ENCODE results near the gene NCOA7. TPM values are rescaled to one million over a fixed set of nuclear protein-coding genes. Genes with fewer than 3 reads are reported as not detected.

The NCOA7 gene
- total and polyA plus RNA-seq, 3 donors from 2014 or later = 7.5 to 26.7 (median 18.9) TPM

DNA sequence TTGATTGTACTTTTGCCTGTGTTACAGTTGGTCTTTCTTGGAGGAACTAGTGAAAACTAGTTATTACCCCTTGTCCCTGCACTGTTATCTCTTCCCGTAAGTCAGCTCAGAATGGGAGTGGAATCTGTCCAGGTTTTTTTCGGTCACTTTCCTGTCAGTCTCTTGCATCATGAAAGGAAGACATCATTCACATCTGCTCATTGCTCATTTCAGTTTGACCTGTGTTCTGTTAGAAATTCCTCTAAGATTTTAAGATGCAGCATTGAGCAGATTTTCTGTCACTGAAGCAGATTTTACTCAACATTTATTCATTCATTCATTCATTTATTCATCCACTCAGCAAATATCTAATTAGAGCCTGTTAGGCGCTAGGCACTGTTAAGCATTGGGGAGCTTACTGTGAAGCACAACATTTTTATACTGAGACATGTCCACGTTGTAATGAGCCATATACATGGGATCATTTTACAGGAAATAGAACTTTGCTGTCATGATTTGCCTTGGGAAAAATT lies 132.7 kb downstream of the NCOA7 start:
- no peak for DNase-seq
- Histone ChIP-seq H3K27me3 (no peaks in the 10 kb centered on the region), H3K9me3 (no peaks in the 10 kb centered on the region), H3K4me3 (no peak overlapping the region), H3K4me1 (no peaks in the 10 kb centered on the region), H3K36me3 (ENCODE audit: low read depth, missing control alignments) (no peaks in the 10 kb centered on the region), H3K27ac (no peak overlapping the region)
- intact Hi-C loops (cut with DNase I; ENCODE audit: low total_unique reads) = no loop called here
- TF ChIP-seq POLR2A (IDR thresholded peaks at IDR 0.05) (no peak), CTCF (IDR thresholded peaks at IDR 0.05) (no peak)
- WGBS, 2 donors = 52 to 69% methylated on average over 4 of the region's 4 CpGs

DNA sequence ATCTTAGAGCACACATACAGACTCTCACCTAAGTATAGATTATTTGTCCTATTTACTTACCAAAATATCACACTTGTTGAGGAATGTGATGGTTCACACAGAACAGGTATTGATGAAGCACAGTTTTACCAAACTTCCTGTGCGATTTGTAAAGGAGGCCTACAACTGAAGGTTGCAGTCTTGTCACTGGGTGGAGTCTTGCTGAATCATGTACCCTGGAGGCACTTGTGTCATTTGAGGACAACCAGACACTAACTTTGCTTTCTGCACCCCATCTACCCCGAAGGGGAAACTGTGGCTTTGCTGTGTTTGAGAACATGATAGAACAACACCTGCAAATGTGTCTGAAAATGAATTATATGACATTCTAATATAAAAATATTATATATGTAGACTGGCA lies 133.4 kb downstream of the NCOA7 start:
- no peak overlapping the region for H3K4me3 ChIP-seq
- no peaks in the 10 kb centered on the region for H3K9me3 ChIP-seq
- intact Hi-C loops (cut with DNase I; ENCODE audit: low total_unique reads) = no loop called here
- TF ChIP-seq CTCF (IDR thresholded peaks at IDR 0.05) = no peak
- H3K36me3 ChIP-seq (ENCODE audit: low read depth, missing control alignments) = no peaks in the 10 kb centered on the region
- no peaks in the 10 kb centered on the region for H3K27me3 ChIP-seq
- DNase-seq = no peak
- WGBS, 2 donors = 80 to 86% methylated on average over 2 of the region's 2 CpGs
- no peaks in the 10 kb centered on the region for H3K4me1 ChIP-seq
- H3K27ac ChIP-seq = no peak overlapping the region

GRCh38 chr6:125924697-125925358 lies 134.1 kb downstream of the NCOA7 start:
- 88 to 93% methylated on average over 2 of the region's 2 CpGs for WGBS, 2 donors
- Histone ChIP-seq H3K4me3 (no peak overlapping the region), H3K9me3 (no peaks in the 10 kb centered on the region), H3K36me3 (ENCODE audit: low read depth, missing control alignments) (no peaks in the 10 kb centered on the region), H3K27me3 (no peaks in the 10 kb centered on the region), H3K4me1 (no peaks in the 10 kb centered on the region), H3K27ac (no peak overlapping the region)
- intact Hi-C loops (cut with DNase I; ENCODE audit: low total_unique reads) = no loop called here
- TF ChIP-seq POLR2A (IDR thresholded peaks at IDR 0.05) (no peak), CTCF (IDR thresholded peaks at IDR 0.05) (no peak)
- no peak for DNase-seq

GRCh38 chr6:125926711-125927110 lies 136.0 kb downstream of the NCOA7 start:
- WGBS, 2 donors = 96 to 97% methylated on average over 3 of the region's 3 CpGs
- no peak for TF ChIP-seq POLR2A (IDR thresholded peaks at IDR 0.05)
- no peak for TF ChIP-seq CTCF (IDR thresholded peaks at IDR 0.05)
- Histone ChIP-seq H3K27me3 (no peaks in the 10 kb centered on the region), H3K27ac (no peak overlapping the region), H3K4me3 (no peak overlapping the region), H3K4me1 (no peaks in the 10 kb centered on the region), H3K36me3 (ENCODE audit: low read depth, missing control alignments) (no peaks in the 10 kb centered on the region), H3K9me3 (no peaks in the 10 kb centered on the region)
- intact Hi-C loops (cut with DNase I; ENCODE audit: low total_unique reads) = no loop called here
- no peak for DNase-seq

- DNase-seq = no peak
- Histone ChIP-seq H3K36me3 (ENCODE audit: low read depth, missing control alignments) (no peaks in the 10 kb centered on the region), H3K4me3 (no peak overlapping the region), H3K4me1 (no peaks in the 10 kb centered on the region), H3K27me3 (no peaks in the 10 kb centered on the region), H3K9me3 (no peaks in the 10 kb centered on the region), H3K27ac (no peak overlapping the region)
- TF ChIP-seq CTCF (IDR thresholded peaks at IDR 0.05) = no peak
- 68 to 71% methylated on average over 7 of the region's 7 CpGs for WGBS, 2 donors
- intact Hi-C loops (cut with DNase I; ENCODE audit: low total_unique reads) = no loop called here
These were observed 137.0 kb downstream of the NCOA7 start for GRCh38 chr6:125927761-125928160.

Data from testis (tissue), 3 donors.